Tongue (tissue), 2 donors: Measurements from ENCODE around the gene WWOX. TPM values are rescaled to one million over a fixed set of nuclear protein-coding genes. Genes with fewer than 3 reads are reported as not detected.

Experiments used
- DNase-seq: peaks from one replicate; pipeline ENCODE4 v3.0.0-alpha.2; 2015
- total RNA-seq: library from RNA; depleted of rRNA; stranded (reverse); fragments of >200 nt; gene quantifications from one replicate; pipeline ENCODE4 v1.2.3, GENCODE V29; 2014

WWOX gene
- total RNA-seq, 1 donor from 2014 or later, result 60.5 TPM

- peak; percentile 0 for DNase-seq
Observed at GRCh38 chr16:78363843-78364555, 264.5 kb downstream of the WWOX start.

DNA sequence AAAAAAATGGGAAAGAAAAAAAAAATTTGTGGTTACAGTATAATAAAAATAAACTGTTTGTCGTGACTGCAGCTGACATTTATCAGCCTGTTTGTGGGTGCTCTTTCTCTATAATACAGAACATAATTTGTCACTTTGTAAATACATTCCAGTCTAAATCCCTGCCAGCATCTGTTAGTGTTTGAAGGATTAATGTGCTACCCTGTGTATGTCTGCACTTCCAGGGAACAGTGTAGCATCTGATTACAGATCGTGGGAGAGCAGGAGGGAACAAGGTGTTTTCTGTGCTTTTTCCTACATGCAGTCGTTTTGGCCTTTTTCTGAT is 265.1 kb downstream of the WWOX start:
- peak; percentile 13 for DNase-seq

GRCh38 chr16:78365366-78365765 is 265.9 kb downstream of the WWOX start:
- DNase-seq, result peak; percentile 12

- DNase-seq, result no peak
Observed at GRCh38 chr16:78368121-78369102, 269.0 kb downstream of the WWOX start.

- no peak for DNase-seq
Observed at GRCh38 chr16:78372277-78372676, 272.8 kb downstream of the WWOX start.

- no peak for DNase-seq
Observed at GRCh38 chr16:78375055-78375679, 275.7 kb downstream of the WWOX start.

GRCh38 chr16:78376452-78376851 is 277.0 kb downstream of the WWOX start:
- no peak for DNase-seq

DNA sequence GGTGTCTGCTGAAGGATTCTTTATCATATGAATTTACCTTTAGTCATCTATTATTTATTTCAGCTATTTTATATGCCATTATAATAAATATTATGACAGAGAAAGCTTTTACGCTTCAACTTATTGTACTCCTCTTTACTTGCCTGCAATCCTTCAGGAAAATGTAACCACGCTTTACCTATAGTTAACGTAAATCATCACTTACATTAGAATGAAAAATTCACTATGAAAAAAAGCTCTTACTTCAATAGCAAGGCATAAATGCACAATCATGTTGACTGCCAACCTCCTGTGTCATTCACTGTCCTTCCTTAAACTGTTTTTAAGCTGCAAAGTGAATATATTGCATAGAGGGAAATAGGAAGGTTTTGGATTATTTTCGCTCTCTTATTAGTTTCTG is 277.9 kb downstream of the WWOX start:
- no peak for DNase-seq

GRCh38 chr16:78381060-78381459 is 281.6 kb downstream of the WWOX start:
- DNase-seq, result no peak

GRCh38 chr16:78383118-78383517 is 283.7 kb downstream of the WWOX start:
- no peak for DNase-seq

DNA sequence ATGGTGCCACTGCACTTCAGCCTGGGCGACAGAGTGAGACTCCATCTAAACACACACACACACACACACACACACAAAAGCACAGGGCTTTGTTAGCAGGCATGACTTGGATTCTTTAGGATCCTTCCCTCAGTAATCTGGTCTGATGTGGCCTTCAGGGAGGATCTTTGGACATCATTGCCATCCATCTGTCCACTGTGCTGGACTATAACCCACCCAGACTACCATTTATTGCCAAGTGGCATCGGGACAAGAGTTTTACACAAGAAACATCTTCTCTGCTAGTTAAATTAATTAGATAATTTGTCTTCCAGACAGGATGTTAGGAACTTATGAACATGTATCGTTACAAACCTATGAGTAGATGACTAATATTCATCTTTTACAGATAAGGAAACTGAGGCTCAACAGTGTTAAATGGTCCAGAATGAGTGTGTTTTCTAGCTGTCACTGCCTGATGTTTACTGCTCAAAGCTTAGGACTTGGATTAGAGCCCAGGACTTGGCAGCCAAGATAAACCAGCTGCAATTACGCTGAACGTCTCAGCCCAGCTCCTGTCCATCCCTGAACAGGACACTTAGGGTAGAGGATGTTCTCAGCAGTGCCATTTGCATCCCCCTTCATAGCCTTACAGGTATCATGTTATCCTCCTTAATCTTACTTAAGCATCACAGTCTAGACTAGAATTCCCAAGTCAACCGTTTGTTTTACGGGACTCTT is 285.8 kb downstream of the WWOX start:
- peak; percentile 22 for DNase-seq

- DNase-seq, result peak; percentile 64
Observed at GRCh38 chr16:78386557-78387324, 287.3 kb downstream of the WWOX start.

DNA sequence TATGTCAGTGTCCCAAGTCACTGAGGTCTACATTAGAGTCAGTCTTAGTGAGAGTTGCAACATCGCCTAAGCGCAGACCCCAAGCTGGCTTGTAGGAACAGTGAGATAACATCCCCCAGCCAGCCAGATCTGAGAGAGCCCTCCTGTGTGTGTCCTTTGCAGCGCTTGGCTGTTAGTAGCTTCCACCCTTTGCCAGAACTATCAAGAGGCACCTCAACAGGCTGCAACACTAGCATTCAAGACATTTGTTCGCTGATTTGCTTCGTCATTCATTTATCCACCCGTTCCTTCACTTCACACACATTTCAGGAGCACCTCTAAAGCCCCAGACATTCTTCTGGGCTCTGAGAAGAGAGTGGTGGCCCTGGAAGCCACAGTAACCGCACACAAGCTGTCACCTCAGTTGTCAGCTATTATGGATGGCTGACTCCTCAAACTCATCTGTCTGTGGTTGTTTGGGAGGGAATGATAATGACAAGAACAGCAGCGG is 289.6 kb downstream of the WWOX start:
- no peak for DNase-seq

GRCh38 chr16:78390092-78390491 is 290.6 kb downstream of the WWOX start:
- DNase-seq, result peak; percentile 69

DNA sequence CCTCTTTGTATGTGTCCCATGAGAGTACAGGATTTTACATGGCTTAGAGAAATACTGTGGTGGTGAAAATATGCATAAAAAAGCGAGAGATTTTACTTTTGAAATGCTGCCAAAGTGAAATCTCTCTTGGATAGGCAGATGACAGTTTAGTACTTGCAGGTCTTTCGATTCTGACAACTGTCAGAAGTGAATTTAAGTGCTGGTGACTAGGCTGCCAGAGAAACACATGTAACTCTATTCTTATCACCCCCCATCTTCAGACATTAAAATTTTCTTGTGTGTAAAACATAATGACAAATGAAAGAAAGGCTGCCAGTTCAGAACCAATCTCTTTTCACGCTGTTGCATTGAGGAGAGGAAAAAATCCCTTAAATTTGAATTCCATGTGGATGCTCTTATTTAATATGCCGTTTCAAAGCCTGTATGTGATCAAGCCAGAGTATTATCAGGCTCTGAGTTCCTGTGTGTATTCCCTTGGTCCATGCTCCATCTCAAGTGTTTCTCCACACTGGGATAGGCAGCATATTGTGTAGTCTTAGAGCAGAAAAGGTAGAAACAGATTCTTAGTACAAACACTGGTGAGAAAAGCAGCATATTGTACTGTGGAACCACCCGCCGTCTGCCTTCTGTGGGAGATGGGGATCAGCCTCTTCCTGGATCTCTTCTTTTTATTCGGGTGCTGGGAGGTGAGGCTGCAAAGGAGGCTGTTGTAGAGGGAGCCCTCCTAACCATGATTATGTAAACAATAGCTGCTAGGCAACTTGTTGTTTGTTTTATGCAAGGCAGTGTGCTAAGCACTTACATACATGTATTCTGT is 291.3 kb downstream of the WWOX start:
- peak; percentile 50 for DNase-seq

GRCh38 chr16:78392585-78393195 is 293.2 kb downstream of the WWOX start:
- DNase-seq, result no peak

DNA sequence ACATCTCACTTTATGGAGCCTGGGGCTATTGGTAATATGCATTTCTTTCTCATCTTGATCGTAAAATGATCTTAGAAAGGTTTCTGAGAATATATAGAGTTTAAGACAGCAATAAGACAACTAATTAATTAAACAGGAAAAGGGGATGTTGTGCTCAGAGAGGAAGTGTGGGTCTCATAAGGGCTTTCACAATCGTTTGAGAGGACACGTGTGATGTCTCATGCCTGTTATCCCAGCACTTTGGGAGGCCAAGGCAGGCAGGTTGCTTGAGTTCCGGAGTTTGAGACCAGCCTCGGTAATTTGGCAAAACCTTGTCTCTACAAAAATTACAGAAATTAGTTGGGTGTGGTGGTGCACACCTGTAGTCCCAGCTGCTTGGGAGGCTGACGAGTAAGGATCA is 295.6 kb downstream of the WWOX start:
- DNase-seq, result no peak

DNA sequence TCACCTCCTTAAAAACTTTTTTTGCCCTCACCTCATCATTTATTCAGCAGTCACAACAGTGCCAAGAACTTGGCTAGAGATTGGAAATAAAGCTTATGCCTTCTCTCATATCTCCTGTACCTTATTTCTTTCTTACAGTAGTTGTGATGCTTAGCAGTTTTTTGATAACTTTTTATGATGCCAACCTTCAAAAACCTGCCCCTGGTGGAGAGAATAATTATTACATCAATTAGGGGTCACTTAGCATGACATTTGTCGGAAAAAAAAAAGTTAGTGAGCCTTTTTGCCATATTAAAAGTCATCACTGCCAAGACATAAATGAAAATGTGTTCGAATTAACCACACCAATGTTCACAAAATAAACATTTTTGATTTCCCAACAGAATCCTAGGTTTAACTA is 296.6 kb downstream of the WWOX start:
- no peak for DNase-seq

- DNase-seq, result no peak
Observed at GRCh38 chr16:78396673-78397072, 297.2 kb downstream of the WWOX start.

DNA sequence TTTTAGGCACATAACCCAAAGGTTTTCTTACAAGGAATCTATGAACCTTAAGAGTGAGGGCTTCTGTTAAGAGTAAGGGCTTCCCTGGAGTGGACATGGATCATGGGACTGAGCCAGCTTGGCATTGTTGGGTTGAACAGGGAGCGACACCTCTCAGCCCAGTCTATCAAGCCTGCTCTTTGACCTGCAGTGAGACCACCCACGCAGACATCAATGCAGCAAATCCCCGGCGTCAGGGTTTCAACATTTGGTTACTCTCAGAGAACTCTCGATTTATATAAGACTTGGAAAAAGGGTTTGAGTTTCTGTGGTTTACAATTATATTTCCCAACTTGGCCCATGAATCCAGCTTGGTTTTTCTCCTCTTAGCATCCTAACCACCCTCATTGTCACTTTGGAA is 299.9 kb downstream of the WWOX start:
- no peak for DNase-seq
